SK-N-SH (cell line): ENCODE data around the gene DAGLA. TPM values are rescaled to one million over a fixed set of nuclear protein-coding genes. Genes with fewer than 3 reads are reported as not detected.
A peak's percentile ranks its signal among the peaks of the same experiment; 100 is the strongest.

Source experiments
- CTCF ChIA-PET: fragments of 300-600, 350-600 bp; formaldehyde crosslinking; extraction: SDS; loops from one replicate; lab custom pipeline; 2021; lab: Yijun Ruan, JAX
- POLR2A ChIA-PET: fragments of 350-600 bp; sonication (Branson Sonifier 250); formaldehyde crosslinking; extraction: SDS; loops from one replicate; lab custom pipeline; 2020; ENCODE audit warnings: antibody characterized with exemption, inconsistent platforms; lab: Yijun Ruan, JAX
- DNase-seq: peaks from one replicate; pipeline ENCODE4 v3.0.0; 2012
- H2AFZ ChIP-seq: fragments of 200-600 bp; sonication (generic); 2 replicates; pipeline ENCODE4 v1.8.1; 2016; ENCODE audit warnings: antibody characterized with exemption, mild to moderate bottlenecking, low read depth
- H3F3A ChIP-seq: fragments of 200-600 bp; sonication (generic); replicated peaks from 2 replicates; pipeline ENCODE3; 2016; ENCODE audit warnings: antibody characterized with exemption, mild to moderate bottlenecking; ENCODE audit not compliant: insufficient read depth
- H3K27ac ChIP-seq, 2 experiments: fragments of 200-500 bp in 1 of 2; fragments of 200-600 bp in 1 of 2; sonication (Bioruptor generic) in 1 of 2; sonication (generic), shearing (Covaris generic) in 1 of 2; 2 replicates each; pipeline versions ENCODE4 v1.5.1 to v1.6.1; 2014 to 2016; ENCODE audit warnings: low read depth in 2 of 2, inconsistent platforms in 1 of 2, low read length in 1 of 2, mild to moderate bottlenecking in 1 of 2, mixed read lengths in 1 of 2
- H3K27me3 ChIP-seq: fragments of 200-600 bp; sonication (generic), shearing (Covaris generic); 2 replicates; pipeline ENCODE4 v1.6.1; 2016; ENCODE audit warnings: mixed run types; ENCODE audit not compliant: insufficient read depth
- H3K36me3 ChIP-seq, 2 experiments: fragments of 200-500 bp in 1 of 2; fragments of 200-600 bp in 1 of 2; sonication (Bioruptor generic) in 1 of 2; sonication (generic) in 1 of 2; replicated peaks in 1 of 2; 2 replicates each; pipeline versions ENCODE3 to v1.5.1; 2014 to 2016; ENCODE audit warnings: low read length in 1 of 2, mild to moderate bottlenecking in 1 of 2; ENCODE audit not compliant: insufficient read depth in 2 of 2, control insufficient read depth in 1 of 2
- H3K4me1 ChIP-seq, 2 experiments: fragments of 200-500 bp in 1 of 2; fragments of 200-600 bp in 1 of 2; sonication (Bioruptor generic) in 1 of 2; sonication (generic), shearing (Covaris generic) in 1 of 2; 2 replicates each; pipeline versions ENCODE4 v1.5.1 to v1.6.1; 2014 to 2016; ENCODE audit warnings: low read depth in 1 of 2, low read length in 1 of 2, mixed run types in 1 of 2; ENCODE audit not compliant: insufficient read depth in 2 of 2, control insufficient read depth in 1 of 2
- H3K4me2 ChIP-seq: fragments of 200-600 bp; sonication (generic), shearing (Covaris generic); 2 replicates; pipeline ENCODE4 v1.6.1; 2017; ENCODE audit warnings: mixed run types
- H3K4me3 ChIP-seq, 2 experiments: fragments of 200-500 bp in 1 of 2; fragments of 200-600 bp in 1 of 2; sonication (Bioruptor generic) in 1 of 2; sonication (generic), shearing (Covaris generic) in 1 of 2; 2 replicates each; pipeline versions ENCODE4 v1.5.1 to v1.8.1; 2014 to 2016; ENCODE audit warnings: low read depth in 2 of 2, inconsistent platforms in 1 of 2, low read length in 1 of 2, mild to moderate bottlenecking in 1 of 2, mixed read lengths in 1 of 2, moderate library complexity in 1 of 2
- H3K79me2 ChIP-seq: fragments of 200-600 bp; sonication (generic); 2 replicates; pipeline ENCODE4 v1.8.1; 2017; ENCODE audit warnings: mild to moderate bottlenecking; ENCODE audit not compliant: insufficient read depth
- H3K9ac ChIP-seq: fragments of 200-600 bp; sonication (generic); 2 replicates; pipeline ENCODE4 v1.6.1; 2017; ENCODE audit warnings: mixed run types
- H3K9me2 ChIP-seq: fragments of 200-600 bp; sonication (generic); 2 replicates; pipeline ENCODE4 v1.6.1; 2017; ENCODE audit warnings: mixed run types
- H3K9me3 ChIP-seq: fragments of 200-600 bp; sonication (generic); 2 replicates; pipeline ENCODE4 v1.6.1; 2017; ENCODE audit warnings: mixed run types, mild to moderate bottlenecking, moderate library complexity
- H4K20me1 ChIP-seq: fragments of 200-600 bp; sonication (generic); 2 replicates; pipeline ENCODE4 v1.6.1; 2017; ENCODE audit warnings: mild to moderate bottlenecking, mixed run types; ENCODE audit not compliant: insufficient read depth
- EP300 ChIP-seq, 2 experiments: IDR thresholded peaks; 2 replicates each; pipeline versions ENCODE4 v1.4.0 to v1.6.1; 2012; ENCODE audit warnings: borderline replicate concordance in 1 of 2, low read depth in 1 of 2, low read length in 1 of 2
- FOXJ3 ChIP-seq: sonication (generic); formaldehyde crosslinking; IDR thresholded peaks from 2 replicates; pipeline ENCODE4 v1.5.1; 2020; ENCODE audit warnings: mild to moderate bottlenecking, missing genetic modification reagents
- GABPA ChIP-seq: IDR thresholded peaks from 2 replicates; pipeline ENCODE4 v1.4.0; 2012; ENCODE audit warnings: low read depth, mild to moderate bottlenecking
- IRF3 ChIP-seq: fragments of 150-350 bp; IDR thresholded peaks from 2 replicates; pipeline ENCODE4 v1.6.1; 2016; ENCODE audit warnings: mild to moderate bottlenecking, low read depth, low read length
- MEF2A ChIP-seq: IDR thresholded peaks from 2 replicates; pipeline ENCODE4 v1.4.0; 2012; ENCODE audit warnings: low read depth, borderline replicate concordance
- MXI1 ChIP-seq: IDR thresholded peaks from 2 replicates; pipeline ENCODE4 v1.6.1; 2012; ENCODE audit warnings: mild to moderate bottlenecking, low read depth, low read length, improper control_type of control experiment
- PBX3 ChIP-seq: IDR thresholded peaks from 2 replicates; pipeline ENCODE4; 2012
- RAD21 ChIP-seq: IDR thresholded peaks from 2 replicates; pipeline ENCODE4 v1.6.1; 2012; ENCODE audit warnings: mild to moderate bottlenecking, low read length
- RCOR1 ChIP-seq: fragments of 150-350 bp; IDR thresholded peaks from 2 replicates; pipeline ENCODE4 v1.6.1; 2017; ENCODE audit warnings: antibody characterized with exemption, low read length
- RXRA ChIP-seq: IDR thresholded peaks from 2 replicates; pipeline ENCODE4 v1.4.0; 2012; ENCODE audit warnings: low read depth, mild to moderate bottlenecking, borderline replicate concordance
- SIN3A ChIP-seq: IDR thresholded peaks from 2 replicates; pipeline ENCODE4 v1.6.1; 2012; ENCODE audit warnings: low read depth, mild to moderate bottlenecking, low read length, moderate library complexity, borderline replicate concordance
- TAF1 ChIP-seq: IDR thresholded peaks from 2 replicates; pipeline ENCODE4 v1.6.1; 2012; ENCODE audit warnings: low read depth, mild to moderate bottlenecking, low read length, moderate library complexity, borderline replicate concordance
- TEAD4 ChIP-seq: IDR thresholded peaks from 2 replicates; pipeline ENCODE4 v1.4.0; 2012; ENCODE audit warnings: mild to moderate bottlenecking, borderline replicate concordance; ENCODE audit not compliant: insufficient read depth
- USF1 ChIP-seq: IDR thresholded peaks from 2 replicates; pipeline ENCODE4 v1.4.0; 2012; ENCODE audit warnings: low read depth, borderline replicate concordance
- WGBS: methylation state at CpG from one replicate; pipeline ENCODE4 v1.1.6; 2017; ENCODE audit warnings: low lambda C conversion rate; 5-methylcytosine and 5-hydroxymethylcytosine counted together
- polyA plus RNA-seq, 3 experiments: library from polyadenylated mRNA; depleted of rRNA; stranded (reverse); fragments of >200 nt; gene quantifications; 2 replicates each; pipeline ENCODE4 v1.2.3, GENCODE V29; 2012

The DAGLA gene
- polyA plus RNA-seq, 1 of the 3 experiments (the other 2 are of a cell fraction): 3.3 TPM

GRCh38 chr11:61768376-61769076 lies 88.3 kb downstream of the DAGLA start:
- H4K20me1 ChIP-seq: no peaks in the 10 kb centered on the region
- CTCF ChIA-PET: interaction anchor here (1.0 to 14.3 kb wide), 4 partner anchors 10 to 35 kb away, joined by 3 to 140 read pairs (median 4); no protein-coding TSS in a partner anchor
- H3K4me1 ChIP-seq: peaks cover 0 to 39% of the 10 kb centered on the region in 2 experiments; a peak in 1 of 4 replicates
- H3K9me3 ChIP-seq: no peaks in the 10 kb centered on the region
- no peaks in the 10 kb centered on the region for H3K36me3 ChIP-seq
- H3K4me2 ChIP-seq: no peak overlapping the region
- peak overlapping the region in 1 of 2 experiments; percentile 14; a peak in 1 of 4 replicates for H3K27ac ChIP-seq
- H3K9ac ChIP-seq: no peak overlapping the region
- no peak overlapping the region for H2AFZ ChIP-seq
- no peaks in the 10 kb centered on the region for H3K27me3 ChIP-seq
- TF ChIP-seq RXRA: no peak
- TF ChIP-seq MEF2A: no peak
- no peak for TF ChIP-seq SIN3A
- TF ChIP-seq FOXJ3 (CRISPR knock-in tag): no peak
- no peak for TF ChIP-seq TEAD4
- no peak for TF ChIP-seq USF1
- TF ChIP-seq PBX3: no peak
- no peak for TF ChIP-seq EP300 (IDR thresholded peaks at IDR 0.05; ENCODE audit: borderline replicate concordance in 1 of 2, low read depth in 1 of 2, low read length in 1 of 2)
- no peak for TF ChIP-seq GABPA
- no peak for TF ChIP-seq RCOR1
- no peak for TF ChIP-seq IRF3
- no peak for TF ChIP-seq MXI1
- TF ChIP-seq TAF1: no peak
- no peak for TF ChIP-seq RAD21
- no peaks in the 10 kb centered on the region for H3K79me2 ChIP-seq
- DNase-seq: peak; percentile 63
- H3K4me3 ChIP-seq: no peak overlapping the region
- H3K9me2 ChIP-seq: no peaks in the 10 kb centered on the region
- no peaks in the 10 kb centered on the region for H3F3A ChIP-seq
- POLR2A ChIA-PET: interaction anchor here (1.2 kb wide), 1 partner anchor 24 kb away, joined by 3 read pairs; no protein-coding TSS in a partner anchor
- 59% methylated on average over 9 of the region's 11 CpGs for WGBS
